Peyer's patch (tissue), 4 donors: ENCODE results near the gene NHLRC2. TPM values are rescaled to one million over a fixed set of nuclear protein-coding genes. Genes with fewer than 3 reads are reported as not detected.

Experiments
- DNase-seq, 3 donors: peaks; one replicate each; pipeline ENCODE4 v3.0.0-alpha.2; 2017 to 2019
- H3K27ac ChIP-seq, 4 donors: fragments of 200-600 bp; sonication (generic); one replicate each; pipeline ENCODE4 v1.5.1; 2016 to 2019
- H3K27me3 ChIP-seq, 2 donors: fragments of 200-600 bp; sonication (generic); one replicate each; pipeline ENCODE4 v1.5.1; 2019
- H3K36me3 ChIP-seq, 3 donors: fragments of 200-600 bp; sonication (generic); one replicate each; pipeline ENCODE4 v1.5.1; 2016 to 2019
- H3K4me1 ChIP-seq, 4 donors: fragments of 200-600 bp; sonication (generic); one replicate each; pipeline ENCODE4 v1.5.1; 2016 to 2019
- H3K4me3 ChIP-seq, 4 donors: fragments of 200-600 bp; sonication (generic); 1 replicate in 3 of 4; 2 replicates in 1 of 4; pipeline ENCODE4 v1.5.1; 2016 to 2019; ENCODE audit warnings: mild to moderate bottlenecking in 1 of 4
- H3K9me3 ChIP-seq, 4 donors: fragments of 200-600 bp; sonication (generic); one replicate each; pipeline ENCODE4 v1.5.1; 2016 to 2019; ENCODE audit warnings: mild to moderate bottlenecking in 1 of 4
- CTCF ChIP-seq, 6 experiments: fragments of 450-650 bp in 4 of 6; fragments of 200-600 bp in 2 of 6; sonication (generic) in 1 of 6; IDR thresholded peaks; one replicate each; pipeline ENCODE4 v1.5.1; 2017 to 2019; ENCODE audit warnings: antibody characterized with exemption in 6 of 6, mild to moderate bottlenecking in 3 of 6, moderate library complexity in 1 of 6
- POLR2A ChIP-seq, 2 donors: fragments of 450-650 bp; IDR thresholded peaks; one replicate each; pipeline ENCODE4 v1.5.1; 2017; ENCODE audit warnings: antibody characterized with exemption in 2 of 2, mild to moderate bottlenecking in 2 of 2, moderate library complexity in 2 of 2
- total RNA-seq, 4 donors: library from RNA; depleted of rRNA; stranded (reverse); fragments of >200 nt; gene quantifications; one replicate each; pipeline ENCODE4 v1.1.0, GENCODE V29; 2016

Gene NHLRC2
- total RNA-seq, 4 donors from 2014 or later: 53.8 to 185 (median 70.1) TPM

DNA sequence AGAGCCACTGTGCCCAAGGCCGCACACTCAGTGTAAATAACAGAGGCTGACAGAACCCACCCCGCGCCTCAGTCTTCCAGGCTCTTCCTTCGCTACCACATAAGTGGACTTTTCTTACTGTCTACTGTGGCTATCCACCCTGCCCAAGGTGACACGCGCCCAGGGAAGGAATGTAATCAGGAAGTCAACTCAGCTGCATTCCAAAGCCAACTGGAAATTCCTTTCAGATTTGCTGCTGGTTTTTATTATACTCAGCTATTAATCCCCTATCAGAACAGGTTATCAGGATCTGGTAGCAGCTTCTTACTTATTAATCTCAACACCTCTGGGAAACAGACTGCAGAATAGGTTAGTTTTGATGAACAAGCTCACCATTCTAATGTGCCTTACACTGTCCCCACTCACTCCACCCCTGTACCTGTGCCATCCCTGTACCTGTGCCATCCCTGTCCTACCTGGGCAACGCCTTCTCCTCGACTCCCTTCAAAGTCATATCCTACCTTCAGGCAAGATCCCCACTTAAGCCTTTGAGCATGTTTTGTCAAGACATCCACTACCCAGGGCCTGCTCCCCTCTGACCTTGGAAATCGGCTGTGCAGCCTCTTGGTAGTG, 90.7 kb downstream of the NHLRC2 start:
- TF ChIP-seq POLR2A (IDR thresholded peaks at IDR 0.05) (no peak), CTCF (IDR thresholded peaks at IDR 0.05) (no peak)
- H3K4me3 ChIP-seq: no peak overlapping the region
- H3K27me3 ChIP-seq: no peaks in the 10 kb centered on the region
- DNase-seq: peak in 2 of 3 donors; percentile 64 to 77
- peaks cover 0 to 12% (median 0%) of the 10 kb centered on the region in 4 donors for H3K4me1 ChIP-seq
- H3K36me3 ChIP-seq: no peaks in the 10 kb centered on the region
- no peaks in the 10 kb centered on the region for H3K9me3 ChIP-seq
- peak overlapping the region in 2 of 4 donors; percentile 25 to 43 for H3K27ac ChIP-seq

- H3K4me3 ChIP-seq: no peak overlapping the region
- no peaks in the 10 kb centered on the region for H3K27me3 ChIP-seq
- no peak for TF ChIP-seq POLR2A (IDR thresholded peaks at IDR 0.05)
- no peak for TF ChIP-seq CTCF (IDR thresholded peaks at IDR 0.05)
- peaks cover 0 to 12% (median 0%) of the 10 kb centered on the region in 4 donors for H3K4me1 ChIP-seq
- no peak for DNase-seq
- peak overlapping the region in 1 of 4 donors; percentile 43 for H3K27ac ChIP-seq
- no peaks in the 10 kb centered on the region for H3K9me3 ChIP-seq
- H3K36me3 ChIP-seq: no peaks in the 10 kb centered on the region
Measured at GRCh38 chr10:113945687-113946085, 91.2 kb downstream of the NHLRC2 start.

- TF ChIP-seq POLR2A (IDR thresholded peaks at IDR 0.05): no peak
- no peak for TF ChIP-seq CTCF (IDR thresholded peaks at IDR 0.05)
- peak overlapping the region in 2 of 4 donors; percentile 28 to 36 for H3K27ac ChIP-seq
Measured at GRCh38 chr10:113947184-113948041, 93.0 kb downstream of the NHLRC2 start.

DNA sequence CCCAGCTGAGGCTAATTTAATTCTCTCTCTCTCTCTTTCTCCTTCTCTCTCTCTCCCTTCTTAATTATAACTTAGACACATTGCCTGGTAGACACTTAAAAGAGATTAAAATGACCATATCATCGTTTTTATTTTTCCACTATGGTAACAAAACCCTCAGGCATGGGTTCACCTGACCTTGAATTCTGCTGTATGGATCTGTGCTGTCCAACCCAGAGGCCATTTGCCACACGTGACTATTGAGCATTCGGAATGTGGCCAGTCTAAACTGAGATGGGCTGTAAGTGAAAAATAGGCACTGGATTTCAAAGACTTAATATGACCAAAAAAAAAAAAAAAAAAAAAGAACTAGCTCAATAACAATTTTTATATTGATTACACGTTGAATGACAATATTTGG, 93.6 kb downstream of the NHLRC2 start:
- Histone ChIP-seq H3K4me1 (peaks cover 0 to 12% (median 0%) of the 10 kb centered on the region in 4 donors), H3K36me3 (no peaks in the 10 kb centered on the region), H3K27ac (peak overlapping the region in 2 of 4 donors; percentile 28 to 36), H3K27me3 (no peaks in the 10 kb centered on the region), H3K4me3 (no peak overlapping the region), H3K9me3 (no peaks in the 10 kb centered on the region)
- TF ChIP-seq CTCF (IDR thresholded peaks at IDR 0.05) (no peak), POLR2A (IDR thresholded peaks at IDR 0.05) (no peak)
- no peak for DNase-seq

More at GRCh38 chr10:113947184-113948041, 93.0 kb downstream of the NHLRC2 start:
- H3K36me3 ChIP-seq: no peaks in the 10 kb centered on the region
- no peak overlapping the region for H3K4me3 ChIP-seq
- H3K4me1 ChIP-seq: peaks cover 0 to 12% (median 0%) of the 10 kb centered on the region in 4 donors
- DNase-seq: peak in 2 of 3 donors; percentile 57 to 67
- H3K27me3 ChIP-seq: no peaks in the 10 kb centered on the region
- no peaks in the 10 kb centered on the region for H3K9me3 ChIP-seq

- H3K9me3 ChIP-seq: peaks cover 0 to 4% (median 0%) of the 10 kb centered on the region in 4 donors
- peaks cover 0 to 12% (median 0%) of the 10 kb centered on the region in 4 donors for H3K4me1 ChIP-seq
- no peaks in the 10 kb centered on the region for H3K27me3 ChIP-seq
- no peaks in the 10 kb centered on the region for H3K36me3 ChIP-seq
- TF ChIP-seq POLR2A (IDR thresholded peaks at IDR 0.05): no peak
- TF ChIP-seq CTCF (IDR thresholded peaks at IDR 0.05): no peak
- no peak overlapping the region for H3K4me3 ChIP-seq
- DNase-seq: no peak
- H3K27ac ChIP-seq: no peak overlapping the region
Measured at GRCh38 chr10:113950268-113950667, 95.8 kb downstream of the NHLRC2 start.
